Measurements from ENCODE around the gene CACNG7. TPM values are rescaled to one million over a fixed set of nuclear protein-coding genes. Genes with fewer than 3 reads are reported as not detected.
"Not testable (repeated sequence)": the region's sequence is repeated elsewhere in the genome, so short reads cannot be mapped to it uniquely, and the experiment has no call there.

Gene CACNG7
- total RNA-seq, 4 donors from 2014 or later: not detected

DNA sequence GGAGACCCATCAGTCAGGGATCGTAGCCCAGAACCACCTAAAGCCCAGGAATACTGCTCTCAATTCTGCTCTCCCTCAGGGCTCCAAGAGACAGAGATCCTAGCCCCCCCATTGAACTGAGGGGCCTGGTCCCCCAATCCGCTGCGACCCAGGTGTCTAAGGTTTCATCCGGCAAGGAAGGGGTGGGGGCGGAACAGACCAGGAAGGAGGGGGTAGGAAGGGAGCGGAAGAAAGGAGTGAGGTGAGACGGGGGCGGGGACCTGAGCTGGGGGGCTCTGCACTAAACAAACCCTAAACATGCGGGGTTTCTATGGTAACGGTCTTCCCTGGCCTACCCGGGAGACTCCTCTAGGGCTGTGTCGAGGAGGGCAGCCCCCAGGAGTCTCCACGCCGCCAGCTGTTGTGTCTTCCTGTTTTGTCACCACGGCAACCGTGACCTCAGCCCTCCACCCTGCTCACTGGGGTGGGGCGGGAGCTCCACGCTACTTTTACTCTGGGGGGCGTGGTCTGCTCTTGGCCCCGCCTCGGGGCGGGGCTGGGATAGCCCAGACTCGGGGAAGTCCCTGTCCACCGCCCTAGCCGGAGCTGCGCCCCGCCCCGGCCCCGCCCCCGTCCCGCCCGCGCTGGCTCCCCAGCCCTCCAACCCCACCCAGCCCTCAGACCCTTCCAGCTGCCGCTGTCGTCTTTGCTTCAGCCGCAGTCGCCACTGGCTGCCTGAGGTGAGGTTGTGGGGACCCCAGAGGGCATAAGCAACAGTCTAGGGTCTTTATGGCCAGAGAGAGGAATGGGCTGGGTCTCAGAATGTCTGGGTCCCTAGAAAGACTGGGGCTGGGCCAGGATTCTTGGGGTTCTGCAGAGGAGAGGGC is 41.6 kb upstream of the CACNG7 start, which contains the start of gene MYADM:
Gene MYADM (plus strand): TSS at position 659 of the 866 bp plus-strand sequence. CDS start 5,647 bp downstream, outside the sequence.
- 1 to 2% methylated on average over 12 to 28 of the region's 37 CpGs for WGBS, 2 donors
- TF ChIP-seq POLR2A (IDR thresholded peaks at IDR 0.05): peak in 1 of 2 donors; percentile 46
- TF ChIP-seq, protein P1, sequence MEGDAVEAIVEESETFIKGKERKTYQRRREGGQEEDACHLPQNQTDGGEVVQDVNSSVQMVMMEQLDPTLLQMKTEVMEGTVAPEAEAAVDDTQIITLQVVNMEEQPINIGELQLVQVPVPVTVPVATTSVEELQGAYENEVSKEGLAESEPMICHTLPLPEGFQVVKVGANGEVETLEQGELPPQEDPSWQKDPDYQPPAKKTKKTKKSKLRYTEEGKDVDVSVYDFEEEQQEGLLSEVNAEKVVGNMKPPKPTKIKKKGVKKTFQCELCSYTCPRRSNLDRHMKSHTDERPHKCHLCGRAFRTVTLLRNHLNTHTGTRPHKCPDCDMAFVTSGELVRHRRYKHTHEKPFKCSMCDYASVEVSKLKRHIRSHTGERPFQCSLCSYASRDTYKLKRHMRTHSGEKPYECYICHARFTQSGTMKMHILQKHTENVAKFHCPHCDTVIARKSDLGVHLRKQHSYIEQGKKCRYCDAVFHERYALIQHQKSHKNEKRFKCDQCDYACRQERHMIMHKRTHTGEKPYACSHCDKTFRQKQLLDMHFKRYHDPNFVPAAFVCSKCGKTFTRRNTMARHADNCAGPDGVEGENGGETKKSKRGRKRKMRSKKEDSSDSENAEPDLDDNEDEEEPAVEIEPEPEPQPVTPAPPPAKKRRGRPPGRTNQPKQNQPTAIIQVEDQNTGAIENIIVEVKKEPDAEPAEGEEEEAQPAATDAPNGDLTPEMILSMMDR (IDR thresholded peaks at IDR 0.05): no peak
- peak within 1 kb of the TSS; percentile 56 for H3K4me3 ChIP-seq (ENCODE audit: low read depth, poor library complexity, severe bottlenecking)
- intact Hi-C loops (cut with DNase I; ENCODE audit: low total_unique reads): no loop called here
- DNase-seq (ENCODE audit: low spot score in 2 of 2): peak; percentile 99 to 100

DNA sequence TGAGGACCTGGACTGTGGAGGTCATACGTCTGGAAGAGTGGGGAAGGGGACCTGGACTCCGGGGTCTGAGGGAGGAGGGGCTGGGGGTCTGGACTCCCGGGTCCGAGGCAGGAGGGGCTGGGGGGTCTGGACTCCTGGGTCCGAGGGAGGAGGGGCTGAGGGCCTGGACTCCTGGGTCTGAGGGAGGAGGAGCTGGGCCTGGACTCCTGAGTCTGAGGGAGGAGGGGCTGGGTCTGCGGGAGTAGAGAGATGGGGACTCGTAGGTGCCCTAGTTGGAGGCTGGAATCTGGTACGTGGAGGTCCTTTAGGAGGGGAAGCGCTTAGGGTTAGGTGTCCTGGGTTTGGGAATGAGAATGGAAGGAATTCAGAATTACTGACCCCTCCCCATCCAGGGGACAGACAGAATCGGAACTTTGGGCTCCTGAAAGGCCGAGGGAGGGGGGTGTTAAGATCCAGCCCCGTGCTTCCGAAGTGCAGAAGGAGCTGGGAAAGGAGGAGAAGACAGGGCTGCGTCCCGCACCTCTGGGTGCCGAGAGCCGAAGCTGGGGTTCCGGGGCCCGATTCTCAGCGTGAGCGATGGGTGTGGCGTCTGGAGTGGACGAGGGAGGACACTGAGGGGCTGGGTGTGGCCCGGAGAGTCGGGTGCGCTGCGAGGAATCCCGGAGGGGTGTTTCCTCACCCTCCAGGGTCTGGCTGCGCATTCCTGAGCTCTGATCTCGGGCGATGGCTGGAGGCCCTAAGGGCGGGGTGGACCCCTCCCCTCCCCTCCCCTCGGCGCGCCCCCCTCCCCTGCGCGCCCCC is 40.8 kb upstream of the CACNG7 start:
- peak; percentile 56 to 95 for DNase-seq (ENCODE audit: low spot score in 2 of 2)
- TF ChIP-seq, protein P1 (IDR thresholded peaks at IDR 0.05): no peak
- no peak for TF ChIP-seq POLR2A (IDR thresholded peaks at IDR 0.05)
- intact Hi-C loops (cut with DNase I; ENCODE audit: low total_unique reads): no loop called here
- H3K4me3 ChIP-seq (ENCODE audit: low read depth, poor library complexity, severe bottlenecking): peak overlapping the region; percentile 56
- 0 to 1% methylated on average over 28 to 35 of the region's 37 CpGs for WGBS, 2 donors

DNA sequence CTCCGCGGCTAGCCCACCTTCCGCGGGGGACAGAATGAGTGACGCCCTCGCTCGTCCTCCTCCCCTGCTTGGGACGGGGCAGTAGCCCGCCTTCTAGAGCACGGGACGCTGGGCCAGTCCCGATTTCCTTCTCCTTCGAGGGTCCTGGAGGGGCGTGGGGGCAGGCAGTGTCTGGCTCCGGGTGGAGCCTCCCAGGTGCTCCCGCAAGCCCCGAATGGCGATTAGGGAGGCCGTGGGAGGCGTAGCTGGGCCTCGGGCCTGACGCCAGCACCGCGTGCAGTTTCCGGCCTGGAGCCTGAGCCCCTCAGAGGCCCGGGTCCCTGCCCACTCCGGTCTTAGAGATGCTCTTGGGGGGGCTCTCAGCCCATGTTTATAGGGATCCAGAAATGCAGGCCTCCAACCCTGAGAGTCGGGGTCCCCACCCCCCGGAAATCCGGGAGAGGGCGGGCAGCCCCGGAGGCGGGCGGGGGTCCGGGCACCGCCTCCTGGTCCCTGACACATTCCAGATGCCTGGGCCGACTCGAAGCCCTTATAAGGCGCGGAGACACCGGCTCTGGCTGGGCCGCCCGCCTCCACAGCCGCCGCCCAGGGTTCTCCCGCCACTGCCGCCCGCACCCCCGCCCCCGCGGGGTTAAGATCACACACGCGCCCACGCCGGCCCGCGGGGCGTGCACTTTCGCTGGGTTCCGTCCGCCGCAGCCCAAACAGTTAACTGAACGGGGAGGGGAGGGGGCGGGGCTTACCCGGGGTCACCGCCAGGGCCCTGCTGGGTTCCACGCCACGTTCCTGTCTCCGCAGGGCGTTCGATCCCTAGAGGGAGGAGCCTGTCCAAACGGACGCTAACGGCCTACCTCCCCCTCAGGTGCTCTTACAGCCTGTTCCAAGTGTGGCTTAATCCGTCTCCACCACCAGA is 39.9 kb upstream of the CACNG7 start:
- DNase-seq (ENCODE audit: low spot score in 2 of 2): peak; percentile 81 to 97
- 1% methylated on average over 32 of the region's 75 CpGs; no CpG with 5 or more reads in 1 of the 2 donors for WGBS, 2 donors
- TF ChIP-seq POLR2A (IDR thresholded peaks at IDR 0.05): peak in 1 of 2 donors; percentile 37
- TF ChIP-seq, protein P1 (IDR thresholded peaks at IDR 0.05): no peak
- peak overlapping the region; percentile 56 for H3K4me3 ChIP-seq (ENCODE audit: low read depth, poor library complexity, severe bottlenecking)
- intact Hi-C loops (cut with DNase I; ENCODE audit: low total_unique reads): no loop called here

DNA sequence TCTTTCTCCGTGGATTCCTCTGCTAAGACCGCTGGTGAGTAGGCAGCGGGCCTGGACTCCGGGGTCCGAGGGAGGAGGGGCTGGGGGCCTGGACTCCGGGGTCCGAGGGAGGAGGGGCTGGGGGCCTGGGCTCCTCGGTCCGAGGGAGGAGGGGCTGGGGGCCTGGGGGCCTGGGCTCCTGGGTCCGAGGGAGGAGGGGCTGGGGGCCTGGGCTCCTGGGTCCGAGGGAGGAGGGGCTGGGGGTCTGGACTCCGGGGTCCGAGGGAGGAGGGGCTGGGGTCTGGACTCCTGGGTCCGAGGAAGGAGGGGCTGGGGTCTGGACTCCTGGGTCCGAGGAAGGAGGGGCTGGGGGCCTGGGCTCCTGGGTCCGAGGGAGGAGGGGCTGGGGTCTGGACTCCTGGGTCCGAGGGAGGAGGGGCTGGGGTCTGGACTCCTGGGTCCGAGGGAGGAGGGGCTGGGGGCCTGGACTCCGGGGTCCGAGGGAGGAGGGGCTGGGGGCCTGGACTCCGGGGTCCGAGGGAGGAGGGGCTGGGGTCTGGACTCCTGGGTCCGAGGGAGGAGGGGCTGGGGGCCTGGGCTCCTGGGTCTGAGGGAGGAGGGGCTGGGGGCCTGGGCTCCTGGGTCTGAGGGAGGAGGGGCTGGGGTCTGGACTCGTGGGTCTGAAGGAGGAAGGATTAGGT is 39.1 kb upstream of the CACNG7 start:
- intact Hi-C loops (cut with DNase I; ENCODE audit: low total_unique reads); DNase-seq (ENCODE audit: low spot score in 2 of 2): not testable (repeated sequence)
- H3K4me3 ChIP-seq (ENCODE audit: low read depth, poor library complexity, severe bottlenecking): peak overlapping the region; percentile 56
- WGBS, 2 donors: 15 to 24% methylated on average over 6 to 15 of the region's 24 CpGs

DNA sequence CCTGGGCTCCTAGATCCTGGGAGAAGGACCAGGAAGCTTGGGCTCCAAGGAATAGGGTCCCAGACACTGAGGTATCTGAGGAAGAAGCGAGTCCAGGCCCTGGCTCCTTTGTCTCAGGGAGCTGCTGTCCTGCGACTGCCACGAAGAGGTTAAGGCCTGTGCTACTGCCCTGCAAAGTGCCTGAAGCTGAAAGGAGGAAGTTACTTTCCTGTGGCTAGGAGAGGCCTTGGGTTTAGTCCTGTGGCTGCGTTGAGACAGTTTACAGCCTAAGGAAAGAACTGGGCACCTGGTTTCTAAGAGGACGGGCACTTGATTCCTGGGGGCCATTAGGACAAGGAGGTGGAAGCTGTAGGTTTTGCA is 38.6 kb upstream of the CACNG7 start:
- DNase-seq (ENCODE audit: low spot score in 2 of 2): no peak
- intact Hi-C loops (cut with DNase I; ENCODE audit: low total_unique reads): no loop called here
- no peak overlapping the region for H3K4me3 ChIP-seq (ENCODE audit: low read depth, poor library complexity, severe bottlenecking)
- WGBS, 2 donors: 63% methylated on average over 5 of the region's 5 CpGs
- TF ChIP-seq, protein P1 (IDR thresholded peaks at IDR 0.05): no peak
- no peak for TF ChIP-seq POLR2A (IDR thresholded peaks at IDR 0.05)

Data from lower leg skin (tissue), 4 donors.